Body of pancreas (tissue), 4 donors: ENCODE measurements around the gene SLC22A4.

ENCODE experiments used
- POLR2A ChIP-seq, 3 donors: fragments of 450-650 bp; IDR thresholded peaks; one replicate each; pipeline ENCODE4 v1.6.1; 2016; ENCODE audit warnings: antibody characterized with exemption in 3 of 3, mild to moderate bottlenecking in 2 of 3
- TF ChIP-seq, protein P1 (sequence below), 7 experiments: fragments of 450-650 bp in 4 of 7; fragments of 200-600 bp in 3 of 7; sonication (generic) in 3 of 7; IDR thresholded peaks; one replicate each; pipeline ENCODE4 v1.5.1; 2016 to 2019; ENCODE audit warnings: antibody characterized with exemption in 7 of 7

- TF ChIP-seq, protein P1, sequence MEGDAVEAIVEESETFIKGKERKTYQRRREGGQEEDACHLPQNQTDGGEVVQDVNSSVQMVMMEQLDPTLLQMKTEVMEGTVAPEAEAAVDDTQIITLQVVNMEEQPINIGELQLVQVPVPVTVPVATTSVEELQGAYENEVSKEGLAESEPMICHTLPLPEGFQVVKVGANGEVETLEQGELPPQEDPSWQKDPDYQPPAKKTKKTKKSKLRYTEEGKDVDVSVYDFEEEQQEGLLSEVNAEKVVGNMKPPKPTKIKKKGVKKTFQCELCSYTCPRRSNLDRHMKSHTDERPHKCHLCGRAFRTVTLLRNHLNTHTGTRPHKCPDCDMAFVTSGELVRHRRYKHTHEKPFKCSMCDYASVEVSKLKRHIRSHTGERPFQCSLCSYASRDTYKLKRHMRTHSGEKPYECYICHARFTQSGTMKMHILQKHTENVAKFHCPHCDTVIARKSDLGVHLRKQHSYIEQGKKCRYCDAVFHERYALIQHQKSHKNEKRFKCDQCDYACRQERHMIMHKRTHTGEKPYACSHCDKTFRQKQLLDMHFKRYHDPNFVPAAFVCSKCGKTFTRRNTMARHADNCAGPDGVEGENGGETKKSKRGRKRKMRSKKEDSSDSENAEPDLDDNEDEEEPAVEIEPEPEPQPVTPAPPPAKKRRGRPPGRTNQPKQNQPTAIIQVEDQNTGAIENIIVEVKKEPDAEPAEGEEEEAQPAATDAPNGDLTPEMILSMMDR (IDR thresholded peaks at IDR 0.05), result no peak
- no peak for TF ChIP-seq POLR2A (IDR thresholded peaks at IDR 0.05)
Observed at GRCh38 chr5:132260714-132261551, 33.3 kb upstream of the SLC22A4 start.
